Transverse colon (tissue), 4 donors: ENCODE measurements around the gene CCDC8.
"Not testable (repeated sequence)": the region's sequence is repeated elsewhere in the genome, so short reads cannot be mapped to it uniquely, and the experiment has no call there.

ENCODE experiments used
- CTCF ChIP-seq, 5 experiments: fragments of 200-600 bp in 3 of 5; fragments of 450-650 bp in 2 of 5; sonication (generic) in 3 of 5; IDR thresholded peaks; 1 replicate in 2 of 5; 2 replicates in 3 of 5; pipeline ENCODE4 v1.5.1; 2016 to 2017; ENCODE audit warnings: antibody characterized with exemption in 5 of 5, inconsistent platforms in 3 of 5, mild to moderate bottlenecking in 2 of 5, moderate library complexity in 1 of 5
- EP300 ChIP-seq: sonication (generic); formaldehyde crosslinking; IDR thresholded peaks from one replicate; pipeline ENCODE4 v1.6.1; 2017; ENCODE audit warnings: antibody characterized with exemption, low read depth
- POLR2A ChIP-seq: fragments of 450-650 bp; IDR thresholded peaks from one replicate; pipeline ENCODE4 v1.6.1; 2016; ENCODE audit warnings: antibody characterized with exemption, mild to moderate bottlenecking, moderate library complexity
- POLR2AphosphoS5 ChIP-seq, 3 donors: sonication (generic); formaldehyde crosslinking; IDR thresholded peaks; one replicate each; pipeline ENCODE4 v1.6.1; 2016; ENCODE audit warnings: antibody characterized with exemption in 3 of 3

GRCh38 chr19:46375476-46376067 is 37.8 kb downstream of the CCDC8 start:
- TF ChIP-seq CTCF (IDR thresholded peaks at IDR 0.05); POLR2A; EP300; POLR2AphosphoS5 (IDR thresholded peaks at IDR 0.05): not testable (repeated sequence)
